Measurements from ENCODE around the gene MTMR3.
"Not testable (repeated sequence)": the region's sequence is repeated elsewhere in the genome, so short reads cannot be mapped to it uniquely, and the experiment has no call there.

Gene MTMR3

DNA sequence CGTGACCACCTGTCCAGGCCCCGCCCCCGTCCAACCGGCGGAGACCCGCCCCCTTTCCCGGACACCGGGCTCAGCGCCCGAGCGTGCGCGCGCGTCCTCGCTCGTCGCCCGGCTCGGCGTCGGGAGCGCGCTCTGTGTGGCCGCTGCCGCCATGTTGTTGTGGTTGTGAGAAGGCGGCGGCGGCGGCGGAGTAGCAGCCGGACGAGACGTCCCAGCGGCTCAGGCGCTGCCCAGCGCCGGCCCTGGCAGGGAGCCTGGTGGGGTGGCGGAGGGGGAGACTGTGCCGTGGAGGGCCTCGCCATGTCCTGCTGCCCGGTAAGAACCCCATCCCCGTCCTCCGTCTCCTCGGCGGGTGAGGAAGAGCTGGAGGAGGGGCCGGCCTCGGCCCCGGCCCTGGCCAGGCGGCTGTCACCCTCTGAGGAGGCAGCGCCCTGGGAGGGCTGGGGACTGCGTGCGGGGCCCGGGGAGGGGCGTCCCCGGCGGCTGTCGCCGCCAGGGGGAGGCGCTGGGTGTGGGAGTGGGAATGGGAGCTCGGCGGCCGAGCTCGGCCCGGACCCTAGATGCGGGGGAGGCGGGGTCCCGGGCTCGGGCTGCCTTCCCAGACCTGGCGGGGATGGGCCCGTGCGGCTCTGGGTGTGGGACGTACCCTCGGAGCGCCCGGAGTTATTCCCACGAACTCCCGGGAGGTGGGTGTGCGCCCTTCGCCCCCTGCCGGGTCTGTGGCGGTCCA, at the start of gene MTMR3:
TSS of gene MTMR3 (plus strand) at position 130 of the 730 bp plus-strand sequence. CDS start 87,886 bp downstream, outside the sequence.
- DNase-seq (ENCODE audit: low read depth in 2 of 2) = peak; percentile 89 to 92

DNA sequence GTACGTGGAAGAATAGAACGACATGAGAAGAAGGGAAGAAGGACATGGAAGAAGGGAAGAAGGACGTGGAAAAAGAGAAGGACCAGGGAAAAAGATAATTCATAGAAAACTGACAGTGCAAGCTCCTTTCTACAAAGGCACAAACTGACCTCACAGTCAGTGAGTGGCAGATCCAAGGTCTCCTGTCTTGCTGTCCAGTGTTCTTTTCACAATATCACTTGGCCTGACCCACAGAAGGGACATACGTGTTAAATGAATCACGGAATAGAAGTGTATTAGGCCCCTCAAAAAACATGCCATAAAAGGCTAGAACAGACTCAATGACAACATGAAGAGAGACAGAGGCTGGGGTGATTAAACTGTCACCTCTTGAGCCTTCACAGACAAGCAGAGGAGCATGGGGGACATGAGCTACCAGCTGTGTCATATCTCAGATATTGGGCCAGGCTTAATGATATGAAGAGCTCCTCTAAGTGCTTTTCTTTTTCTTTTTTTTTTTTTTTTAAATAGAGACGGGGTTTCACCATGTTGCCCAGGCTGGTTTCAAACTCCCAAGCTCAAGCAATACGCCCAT, 49.5 kb upstream of the MTMR3 start:
- DNase-seq (ENCODE audit: low read depth in 2 of 2) = no peak

DNA sequence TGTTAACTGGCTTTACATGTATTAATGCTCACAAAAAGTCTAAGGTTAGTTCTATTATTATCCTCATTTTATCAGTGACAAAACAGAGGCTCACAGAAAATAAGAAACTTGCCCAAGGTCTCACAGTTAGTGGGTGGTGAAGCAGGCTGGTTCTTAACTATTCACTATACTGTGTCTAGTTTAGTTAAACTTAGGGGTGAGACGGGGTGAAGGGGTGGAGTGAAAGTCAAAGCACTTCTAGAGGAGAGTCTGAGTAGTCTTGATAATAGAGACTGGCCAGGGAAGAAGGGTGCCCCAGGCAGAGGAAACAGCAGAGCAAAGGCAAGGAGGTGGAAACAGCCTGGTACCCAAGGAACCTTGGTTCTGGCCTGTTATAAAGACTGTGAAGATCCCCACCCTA, 48.9 kb upstream of the MTMR3 start:
- DNase-seq (ENCODE audit: low read depth in 2 of 2) = no peak

DNA sequence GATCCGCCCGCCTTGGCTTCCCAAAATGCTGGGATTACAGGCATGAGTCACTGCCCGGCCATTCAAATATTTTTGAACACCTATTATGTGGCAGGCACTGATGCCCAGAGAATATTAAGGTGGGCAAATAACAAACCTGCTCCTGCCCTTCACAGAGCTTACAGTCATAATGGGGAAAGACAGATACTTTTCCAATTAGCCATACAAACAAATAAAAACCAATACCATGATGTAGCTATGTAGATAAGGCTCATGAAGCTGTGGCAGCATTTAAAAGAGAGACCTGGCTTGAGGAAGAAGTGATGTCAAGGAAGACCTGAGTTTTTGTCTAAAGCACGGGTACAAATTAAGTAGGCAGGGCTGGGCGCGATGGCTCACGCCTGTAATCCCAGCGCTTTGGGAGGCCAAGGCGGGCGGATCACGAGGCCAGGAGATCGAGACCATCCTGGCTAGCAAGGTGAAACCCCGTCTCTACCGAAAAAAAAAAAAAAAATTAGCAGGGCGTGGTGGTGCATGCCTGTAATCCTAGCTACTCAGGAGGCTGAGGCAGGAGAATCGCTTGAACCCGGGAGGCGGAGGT, 46.1 kb upstream of the MTMR3 start:
- not testable (repeated sequence) for DNase-seq (ENCODE audit: low read depth in 2 of 2)

DNA sequence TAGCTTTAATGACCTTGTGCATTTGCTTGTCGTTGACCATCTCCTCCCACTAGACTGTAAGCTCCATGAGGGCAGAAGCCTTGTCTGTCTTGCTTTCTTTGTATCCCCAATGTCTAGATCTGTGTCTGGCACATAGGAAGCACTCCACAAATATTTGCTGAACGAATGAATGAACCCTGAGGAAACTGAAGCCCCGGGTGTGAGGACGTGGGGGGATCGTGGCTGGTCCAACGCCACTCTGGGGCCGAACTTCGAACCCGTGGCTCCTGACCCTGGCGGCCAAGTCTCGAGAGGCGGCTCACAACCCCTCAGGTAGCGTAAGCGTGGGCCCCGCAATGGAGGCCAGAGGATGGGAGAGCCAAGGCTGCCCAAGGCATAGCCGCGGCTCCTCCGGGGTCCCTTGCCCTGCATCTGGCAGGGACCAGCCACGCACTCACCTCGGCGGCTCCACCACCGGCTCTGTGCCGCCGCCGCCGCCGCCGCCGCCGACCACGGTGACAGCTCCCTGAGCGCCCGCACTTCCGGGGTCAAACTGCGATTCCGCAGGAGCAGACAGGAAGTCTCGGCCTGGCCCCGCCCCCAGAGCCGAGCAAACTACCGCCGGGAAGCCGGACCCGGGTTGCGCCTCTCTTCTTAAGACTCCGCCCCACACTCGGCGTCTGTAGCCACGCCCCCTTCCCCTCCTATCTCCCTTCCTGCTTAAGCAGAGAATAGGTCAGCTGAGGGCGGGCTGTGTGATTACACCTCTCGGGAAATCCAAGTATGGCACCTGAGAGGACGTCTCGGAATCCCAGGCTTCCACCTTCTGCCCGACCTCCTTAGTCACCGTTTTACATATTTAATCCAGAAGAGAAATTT, 45.0 kb upstream of the MTMR3 start, which contains the start of gene ASCC2:
TSS of gene ASCC2 (minus strand) at position 534 of the 858 bp plus-strand sequence. CDS start 5,949 bp downstream, outside the sequence.
- DNase-seq (ENCODE audit: low read depth in 2 of 2) = peak; percentile 98 to 100

DNA sequence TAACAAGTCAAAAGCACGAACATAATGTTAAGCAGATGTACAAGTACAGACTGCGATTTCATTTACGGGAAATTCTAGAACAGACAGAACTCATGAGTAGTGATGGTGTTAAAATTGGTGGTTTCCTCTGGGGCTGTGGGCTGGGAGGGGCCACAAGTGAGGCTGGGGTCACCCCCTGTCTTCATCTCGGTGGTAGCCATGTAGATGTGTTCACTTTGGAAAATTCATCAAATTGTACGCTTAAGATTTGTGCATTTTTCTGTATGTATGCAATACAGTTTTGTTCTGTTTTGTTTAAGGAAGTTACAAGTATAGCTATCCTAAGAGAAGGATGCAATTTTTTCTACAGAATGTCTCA, 44.4 kb upstream of the MTMR3 start:
- peak in 1 of 2 experiments; percentile 2 for DNase-seq (ENCODE audit: low read depth in 2 of 2)

DNA sequence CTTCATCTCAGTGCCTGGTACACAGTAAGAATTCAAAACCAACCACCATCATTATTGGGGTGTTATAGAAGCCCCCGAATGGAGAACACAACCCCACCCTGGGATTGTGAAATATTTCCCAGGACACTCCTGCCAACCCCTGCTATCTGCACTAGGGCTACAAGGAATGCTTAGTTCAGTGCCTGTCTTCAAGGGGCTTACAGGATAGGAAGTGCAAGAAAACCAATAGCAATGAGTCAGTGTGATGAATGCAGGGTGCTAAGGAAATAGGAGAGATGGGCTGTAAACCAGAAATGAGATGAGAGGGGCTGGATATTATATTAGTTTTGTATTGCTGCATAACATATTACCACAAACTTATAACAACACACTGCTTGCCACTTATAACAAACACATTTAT, 43.9 kb upstream of the MTMR3 start:
- DNase-seq (ENCODE audit: low read depth in 2 of 2) = no peak

DNA sequence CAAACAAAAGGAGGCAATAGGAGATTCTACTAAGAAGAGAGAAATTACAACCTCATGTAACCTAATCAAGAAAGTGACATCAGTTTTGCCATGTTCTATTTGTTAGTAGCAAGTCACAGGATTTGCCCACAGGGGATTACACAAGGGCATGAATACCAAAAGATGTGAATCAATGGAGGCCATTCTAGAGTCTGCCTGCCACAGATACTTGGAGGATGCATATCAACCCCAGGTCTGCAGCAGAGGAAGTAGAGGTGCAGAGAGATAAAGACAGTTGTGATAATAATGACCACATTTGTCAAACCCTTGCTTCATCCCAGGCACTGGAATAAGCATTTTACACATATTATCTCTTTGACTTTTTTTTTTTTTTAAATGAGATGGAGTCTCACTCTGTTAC, 42.5 kb upstream of the MTMR3 start:
- no peak for DNase-seq (ENCODE audit: low read depth in 2 of 2)

DNA sequence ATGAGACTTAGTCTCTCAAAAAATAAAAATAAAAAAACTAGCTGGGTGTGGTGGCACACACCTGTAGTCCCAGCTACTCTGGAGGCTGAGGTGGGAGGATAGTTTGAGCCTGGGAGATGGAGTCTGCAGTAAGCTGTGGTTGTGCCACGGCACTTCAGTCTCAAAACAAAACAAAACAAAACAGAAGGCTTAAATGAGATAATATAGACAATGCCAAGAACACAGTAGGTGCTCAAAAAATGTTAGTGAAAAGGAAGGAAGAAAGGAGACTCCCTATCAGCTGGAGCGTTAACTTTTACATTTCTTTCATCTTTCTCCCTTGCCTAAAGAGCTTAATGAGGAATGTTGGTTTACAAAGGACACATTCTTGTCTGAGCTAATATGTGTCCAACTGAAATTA, 40.8 kb upstream of the MTMR3 start:
- no peak for DNase-seq (ENCODE audit: low read depth in 2 of 2)

DNA sequence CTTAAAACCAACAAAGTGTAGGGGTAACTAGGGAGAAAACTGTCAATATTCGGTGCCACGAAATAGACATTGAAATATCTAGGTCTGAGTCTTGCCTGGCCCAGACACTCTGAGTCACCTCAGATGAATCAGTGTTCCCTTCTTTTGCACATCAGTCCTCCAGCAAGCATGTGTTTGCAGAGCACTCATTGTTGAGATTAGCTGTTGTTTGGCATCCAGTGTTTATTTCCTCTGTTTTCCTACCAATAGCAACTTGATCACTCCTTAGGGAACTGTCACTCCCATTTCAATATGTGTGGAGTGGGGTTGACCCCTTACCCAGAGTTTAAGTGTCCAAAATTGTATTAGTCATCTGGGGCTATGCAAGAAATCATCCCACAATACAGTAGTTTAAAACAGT, 40.2 kb upstream of the MTMR3 start:
- no peak for DNase-seq (ENCODE audit: low read depth in 2 of 2)

DNA sequence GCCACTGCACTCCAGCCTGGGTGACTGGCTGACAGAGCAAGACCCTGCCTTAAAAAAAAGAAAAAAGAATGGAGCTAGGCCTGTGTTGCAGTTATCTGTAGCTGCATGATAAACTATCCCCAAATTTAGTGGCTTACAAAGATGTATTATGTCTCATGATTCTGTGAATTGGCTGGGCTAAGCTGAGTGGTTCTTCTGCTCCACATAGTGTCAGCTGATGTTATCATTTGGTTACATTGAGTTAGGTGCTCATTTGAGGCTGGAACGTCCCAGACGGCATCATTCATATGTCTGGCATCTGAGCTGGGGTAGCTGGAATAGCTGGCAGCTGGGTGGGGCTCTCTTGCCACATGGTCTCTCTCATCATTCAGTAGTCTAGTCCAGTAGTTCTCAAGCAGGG, 36.7 kb upstream of the MTMR3 start:
- no peak for DNase-seq (ENCODE audit: low read depth in 2 of 2)

DNA sequence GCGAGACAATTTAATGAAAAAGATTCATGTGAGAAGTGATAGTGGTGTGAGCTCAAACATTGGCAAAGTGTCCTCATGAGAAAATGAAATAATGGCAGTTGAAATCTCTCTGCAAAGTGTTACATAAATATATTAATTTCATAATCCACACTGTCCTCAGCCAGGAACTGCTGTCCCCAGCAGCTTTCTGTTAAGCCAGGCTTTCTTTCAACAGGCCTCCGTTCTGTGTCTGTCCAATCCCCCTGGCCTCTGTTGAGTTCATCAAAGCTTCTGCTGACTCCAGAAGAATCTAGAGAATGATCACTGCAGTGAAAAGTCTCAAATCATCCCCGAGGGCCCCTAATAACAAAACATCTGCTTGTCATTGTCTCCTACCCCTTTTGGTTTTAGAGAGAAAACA, 34.9 kb upstream of the MTMR3 start:
- DNase-seq (ENCODE audit: low read depth in 2 of 2) = no peak

DNA sequence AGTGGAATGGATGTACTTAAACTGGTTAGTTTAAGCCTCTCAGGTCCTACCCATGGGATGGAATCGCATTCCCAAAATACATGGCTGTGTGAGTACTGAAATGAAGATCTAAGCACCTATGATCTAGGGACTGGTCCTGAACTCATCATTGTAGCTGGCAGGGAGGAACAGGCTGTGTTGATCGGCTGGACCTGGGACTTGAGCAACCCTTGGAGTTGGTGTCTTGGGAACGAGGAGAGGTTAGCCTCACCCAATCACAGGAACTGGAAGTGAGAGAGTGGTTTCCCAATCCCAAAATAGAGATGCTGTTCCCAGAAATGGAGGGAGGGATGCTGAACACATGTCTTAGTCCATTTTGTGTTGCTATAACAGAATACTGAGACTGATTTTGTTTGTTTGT, 28.5 kb upstream of the MTMR3 start:
- no peak for DNase-seq (ENCODE audit: low read depth in 2 of 2)

DNA sequence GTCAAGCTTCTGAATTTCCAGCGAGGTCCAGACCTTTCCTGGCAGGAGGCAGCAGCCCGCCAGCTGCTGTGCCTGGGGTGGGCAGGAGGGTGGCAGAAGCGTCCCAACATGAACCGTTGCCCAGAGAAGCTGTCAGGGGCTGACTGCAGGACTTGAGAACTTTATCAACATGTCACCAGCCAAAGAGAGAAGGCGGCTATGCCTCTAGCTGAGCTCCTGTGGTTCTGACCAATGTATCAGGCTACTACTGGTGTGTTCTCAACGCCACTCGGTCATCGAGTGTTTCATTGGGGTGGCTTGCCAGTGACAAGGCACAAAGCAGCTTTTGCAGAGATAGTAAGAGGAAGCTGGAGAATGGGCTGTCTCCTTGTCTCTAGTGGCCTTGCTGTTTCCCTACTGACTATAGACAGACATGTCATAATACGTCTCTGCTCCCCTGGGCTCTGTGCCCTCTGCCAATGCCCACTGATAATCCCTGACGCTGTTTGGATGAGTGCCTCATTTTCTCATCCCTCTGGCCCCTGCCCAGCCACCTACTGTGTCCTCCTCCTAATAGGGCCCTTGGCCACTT, 27.3 kb upstream of the MTMR3 start:
- no peak for DNase-seq (ENCODE audit: low read depth in 2 of 2)

DNA sequence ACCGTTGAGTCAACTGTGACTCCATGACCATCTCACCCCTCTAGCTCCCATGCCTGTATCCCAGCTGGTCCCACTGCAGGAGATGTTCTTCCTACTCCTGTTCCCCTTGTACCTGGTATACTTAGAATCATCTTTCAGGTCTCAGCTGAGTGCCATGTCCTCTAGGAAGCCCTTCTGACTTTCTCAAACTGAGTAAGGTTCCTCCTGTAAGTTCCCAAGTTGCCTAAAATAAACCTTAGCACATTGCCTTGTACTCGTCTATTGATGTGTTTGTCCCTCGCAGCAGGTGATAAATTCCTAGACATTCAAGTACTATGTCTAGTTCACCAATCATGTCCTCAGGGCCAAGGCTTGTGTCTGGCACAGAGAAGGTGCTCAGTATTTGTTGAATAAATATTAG, 26.5 kb upstream of the MTMR3 start:
- no peak for DNase-seq (ENCODE audit: low read depth in 2 of 2)

DNA sequence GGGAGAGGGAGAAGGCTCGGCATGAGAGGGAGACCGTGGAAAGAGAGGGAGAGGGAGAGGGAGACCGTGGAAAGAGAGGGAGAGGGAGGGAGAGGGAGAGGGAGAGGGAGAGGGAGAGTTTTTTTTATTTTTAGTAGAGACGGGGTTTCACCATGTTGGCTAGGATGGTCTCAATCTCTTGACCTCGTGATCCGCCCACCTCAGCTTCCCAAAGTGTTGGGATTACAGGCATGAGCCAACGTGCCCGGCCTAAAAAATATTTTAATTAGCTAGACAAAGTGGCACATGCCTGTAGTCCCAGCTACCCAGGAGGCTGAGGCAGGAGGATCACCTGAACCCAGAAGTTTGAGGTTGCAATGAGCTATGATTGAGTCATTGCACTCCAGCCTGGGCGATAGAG, 23.9 kb upstream of the MTMR3 start:
- not testable (repeated sequence) for DNase-seq (ENCODE audit: low read depth in 2 of 2)

DNA sequence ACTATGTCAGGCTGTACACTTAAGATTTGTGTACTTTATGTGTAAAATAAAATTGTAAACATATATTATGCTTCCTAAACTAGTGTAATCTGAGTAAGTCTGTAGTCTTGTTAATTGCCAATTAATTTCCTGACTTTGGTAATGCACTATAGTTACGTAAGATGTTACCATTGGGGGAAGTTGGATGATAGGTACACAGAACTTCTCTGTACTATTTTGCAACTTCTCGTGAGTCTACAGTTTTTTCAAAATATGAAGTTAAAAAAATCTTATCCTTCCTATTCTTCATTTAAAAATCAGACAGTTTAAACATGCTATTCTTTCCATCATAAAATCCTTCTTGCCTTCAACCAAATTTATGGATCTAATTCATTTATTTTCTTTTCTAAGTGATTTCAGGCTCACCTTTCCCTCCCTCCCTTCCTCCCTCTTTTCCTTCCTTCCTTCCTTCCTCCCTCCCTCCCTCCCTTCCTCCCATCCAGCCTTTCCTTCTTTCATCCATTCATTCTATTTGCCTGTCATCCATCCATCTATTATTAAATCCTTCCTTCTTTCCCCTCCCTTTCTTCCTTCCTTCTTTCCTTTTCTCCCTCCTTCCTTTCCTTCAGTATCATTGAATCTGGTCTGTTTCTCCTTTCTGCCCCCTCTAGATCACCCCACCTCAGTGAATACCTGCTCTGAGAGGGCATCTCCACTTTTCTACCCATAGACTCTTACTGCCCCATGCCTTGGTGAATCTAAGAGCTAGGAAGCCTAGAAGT, 22.8 kb upstream of the MTMR3 start:
- DNase-seq (ENCODE audit: low read depth in 2 of 2) = no peak

DNA sequence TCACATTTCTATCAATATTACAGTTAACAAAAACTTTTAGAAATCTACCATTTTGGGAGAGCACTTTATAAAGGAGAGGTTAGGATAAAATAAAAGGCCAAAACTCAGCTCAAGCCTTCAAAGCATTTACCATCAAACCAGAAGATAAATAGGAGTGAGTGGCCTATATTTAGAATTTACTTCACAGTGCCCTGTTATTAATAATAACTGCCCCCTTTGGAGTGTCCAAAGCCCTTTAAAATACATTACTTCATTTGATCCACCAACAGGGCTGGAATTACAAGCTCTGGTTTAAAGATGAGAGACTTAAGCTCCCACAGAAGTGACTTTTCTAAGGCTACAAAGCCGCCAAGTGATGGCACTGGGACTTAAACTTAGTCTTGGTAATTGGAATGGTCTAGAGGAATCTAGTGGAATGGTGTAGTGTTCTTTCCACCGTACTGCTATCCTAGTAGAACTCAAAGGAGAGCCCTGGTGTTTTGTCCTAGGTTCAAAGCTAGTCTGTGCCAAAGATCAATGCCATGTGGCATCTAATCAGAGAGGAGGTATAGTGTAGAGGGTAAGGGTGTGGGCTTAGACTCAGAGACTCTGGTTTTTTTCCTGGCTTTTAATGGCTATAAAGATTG, 21.2 kb upstream of the MTMR3 start:
- DNase-seq (ENCODE audit: low read depth in 2 of 2) = no peak

DNA sequence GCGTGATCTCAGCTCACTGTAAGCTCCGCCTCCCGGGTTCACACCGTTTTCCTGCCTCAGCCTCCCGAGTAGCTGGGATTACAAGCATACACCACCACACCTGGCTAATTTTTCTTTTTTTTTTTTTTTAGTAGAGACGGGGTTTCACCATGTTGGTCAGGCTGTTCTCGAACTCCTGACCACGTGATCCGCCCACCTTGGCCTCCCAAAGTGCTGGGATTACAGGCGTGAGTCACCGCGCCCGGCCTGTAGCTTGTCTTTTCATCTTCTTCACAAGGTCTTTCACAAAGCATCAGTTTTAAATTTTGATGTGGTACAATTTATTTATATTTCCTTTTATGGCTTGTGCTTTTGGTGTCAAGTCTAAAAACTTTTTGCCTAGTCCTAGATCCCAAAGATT, 17.4 kb upstream of the MTMR3 start:
- DNase-seq (ENCODE audit: low read depth in 2 of 2) = not testable (repeated sequence)

DNA sequence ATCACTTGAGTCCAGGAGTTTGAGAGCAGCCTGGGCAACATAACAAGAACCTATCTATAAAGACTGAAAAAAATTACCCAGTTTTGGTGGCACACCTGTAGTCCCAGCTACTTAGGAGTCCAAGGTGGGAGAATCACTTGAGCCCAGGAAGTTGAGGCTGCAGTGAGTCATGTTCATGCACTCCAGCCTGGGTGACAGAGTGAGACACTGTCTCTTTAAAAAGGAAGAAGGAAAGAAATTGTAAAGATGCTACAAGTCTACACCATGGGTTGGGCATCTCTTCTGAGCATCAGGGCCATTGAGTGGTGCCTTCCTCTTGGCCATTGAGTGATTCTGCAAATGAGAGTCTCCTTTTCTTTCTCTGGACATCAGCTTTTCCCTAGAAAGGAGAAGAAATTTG, 15.7 kb upstream of the MTMR3 start:
- no peak for DNase-seq (ENCODE audit: low read depth in 2 of 2)

DNA sequence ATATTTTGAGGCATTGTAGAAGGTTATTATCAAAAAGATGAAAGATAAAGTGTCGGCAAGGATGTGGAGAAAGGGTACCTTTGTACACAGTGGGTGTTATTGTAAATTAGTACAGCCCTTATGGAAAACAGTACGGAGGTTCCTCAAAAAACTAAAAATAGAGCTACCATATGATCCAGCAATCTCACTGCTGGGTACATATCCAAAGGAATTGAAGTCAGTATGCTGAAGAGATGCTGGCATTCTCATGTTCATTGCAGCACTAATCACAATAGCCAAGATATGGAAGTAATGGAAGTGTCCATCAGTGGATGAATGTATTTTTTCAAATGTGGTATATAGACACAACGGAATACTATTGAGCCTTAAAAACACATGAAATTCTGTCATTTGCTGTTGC, 15.1 kb upstream of the MTMR3 start:
- no peak for DNase-seq (ENCODE audit: low read depth in 2 of 2)

All from stimulated activated CD4-positive, alpha-beta T cell treated with anti-CD3 and anti-CD28 coated beads, Interleukin-12 subunit alpha, Interleukin-12 subunit beta, amount 100 ng/mL, for 24 hours (primary cell).